HCT116 (cell line): ENCODE results near the gene AKR1E2. TPM values are rescaled to one million over a fixed set of nuclear protein-coding genes. Genes with fewer than 3 reads are reported as not detected.

Source experiments
- ATAC-seq: fragments of 200-7000 bp; cut with Tn5 transposase; 2 replicates; pipeline ENCODE4 v1.9.1; 2020; ENCODE audit warnings: mild to moderate bottlenecking, moderate library complexity
- BruUV-seq: library from RNA; stranded (reverse); fragments of 400-500 nt; replicated peaks from 2 replicates; lab custom pipeline; 2021; lab: Mats Ljungman, UMichigan
- CTCF ChIA-PET: fragments of 300-600 bp; sonication (Branson Sonifier 250); formaldehyde crosslinking; loops from one replicate; lab custom pipeline; 2021; ENCODE audit warnings: antibody characterized with exemption; lab: Charles Lee
- POLR2A ChIA-PET: fragments of 300-600, 350-600 bp; sonication (Branson Sonifier 250); formaldehyde crosslinking; loops from one replicate; lab custom pipeline; 2021; ENCODE audit warnings: antibody characterized with exemption; lab: Charles Lee
- RAD21 ChIA-PET, 2 experiments: fragments of 300-600 bp; sonication (Branson Sonifier 250); formaldehyde crosslinking; loops; one replicate each; lab custom pipeline; 2023; ENCODE audit warnings: low total read pairs in 2 of 2; ENCODE audit not compliant: uncharacterized antibody in 2 of 2, unreplicated experiment in 2 of 2, low non-redundant PET in 1 of 2; lab: Charles Lee
- DNase-seq: peaks from one replicate; pipeline ENCODE4 v3.0.0-alpha.2; 2010; ENCODE audit warnings: low read depth, low spot score
- H2AFZ ChIP-seq: fragments of 200-600 bp; shearing (Covaris generic), sonication (generic); 2 replicates; pipeline ENCODE4 v1.6.1; 2017; ENCODE audit warnings: low read depth, mixed run types, mixed read lengths, antibody characterized with exemption, low read length; ENCODE audit not compliant: poor library complexity, severe bottlenecking
- H3K27ac ChIP-seq: 2 replicates; pipeline ENCODE4 v1.5.1; 2012; ENCODE audit warnings: low read depth, low read length
- H3K27me3 ChIP-seq: fragments of 200-600 bp; sonication (generic); 2 replicates; pipeline ENCODE4 v1.6.1; 2016; ENCODE audit warnings: mixed run types, low read length, mixed read lengths; ENCODE audit not compliant: insufficient read depth
- H3K36me3 ChIP-seq, 2 experiments: fragments of 200-500 bp in 1 of 2; fragments of 200-600 bp in 1 of 2; sonication (Bioruptor generic) in 1 of 2; sonication (generic) in 1 of 2; 2 replicates each; pipeline versions ENCODE4 v1.5.1 to v1.6.1; 2014 to 2016; ENCODE audit warnings: low read length in 2 of 2, inconsistent platforms in 1 of 2, mixed read lengths in 1 of 2, mixed run types in 1 of 2; ENCODE audit not compliant: insufficient read depth in 2 of 2, control insufficient read depth in 1 of 2
- H3K4me1 ChIP-seq, 2 experiments: fragments of 200-600 bp in 1 of 2; sonication (generic) in 1 of 2; 2 replicates each; pipeline versions ENCODE4 v1.5.1 to v1.6.1; 2012 to 2017; ENCODE audit warnings: low read length in 2 of 2, inconsistent platforms in 1 of 2, mild to moderate bottlenecking in 1 of 2, mixed read lengths in 1 of 2, mixed run types in 1 of 2, moderate library complexity in 1 of 2; ENCODE audit not compliant: insufficient read depth in 2 of 2, control insufficient read depth in 1 of 2
- H3K4me2 ChIP-seq: fragments of 200-600 bp; sonication (generic); 2 replicates; pipeline ENCODE4 v1.6.1; 2017; ENCODE audit warnings: mixed run types, low read length, mixed read lengths
- H3K4me3 ChIP-seq, 2 experiments: fragments of 200-600 bp in 1 of 2; sonication (generic) in 1 of 2; replicated peaks in 1 of 2; 2 replicates each; pipeline ENCODE4 v1.5.1; 2011 to 2016; ENCODE audit warnings: low read length in 2 of 2, control low read depth in 1 of 2, low read depth in 1 of 2, mild to moderate bottlenecking in 1 of 2, mixed read lengths in 1 of 2, mixed run types in 1 of 2
- H3K79me2 ChIP-seq: fragments of 200-600 bp; sonication (generic); 2 replicates; pipeline ENCODE4 v1.6.1; 2017; ENCODE audit warnings: mild to moderate bottlenecking, mixed run types, low read length, moderate library complexity, mixed read lengths; ENCODE audit not compliant: insufficient read depth
- H3K9ac ChIP-seq: fragments of 200-600 bp; sonication (generic); 2 replicates; pipeline ENCODE4 v1.6.1; 2016; ENCODE audit warnings: low read length, mixed read lengths
- H3K9me2 ChIP-seq: fragments of 200-600 bp; sonication (generic), shearing (Covaris generic); 2 replicates; pipeline ENCODE4 v1.6.1; 2017; ENCODE audit warnings: mixed run types, mild to moderate bottlenecking, moderate library complexity; ENCODE audit not compliant: insufficient read depth
- H3K9me3 ChIP-seq, 2 experiments: fragments of 200-500 bp in 1 of 2; fragments of 200-600 bp in 1 of 2; sonication (Bioruptor generic) in 1 of 2; sonication (generic) in 1 of 2; 2 replicates each; pipeline ENCODE4 v1.6.1; 2014 to 2017; ENCODE audit warnings: low read length in 2 of 2, mixed read lengths in 2 of 2, inconsistent platforms in 1 of 2, low read depth in 1 of 2, mild to moderate bottlenecking in 1 of 2, mixed run types in 1 of 2, moderate library complexity in 1 of 2; ENCODE audit not compliant: control insufficient read depth in 1 of 2, insufficient read depth in 1 of 2
- H4K20me1 ChIP-seq: fragments of 200-600 bp; sonication (generic), shearing (Covaris generic); 2 replicates; pipeline ENCODE4 v1.6.1; 2017; ENCODE audit warnings: mixed run types, mild to moderate bottlenecking, moderate library complexity; ENCODE audit not compliant: insufficient read depth
- EZH2phosphoT487 ChIP-seq: fragments of 200-600 bp; IDR thresholded peaks from 2 replicates; pipeline ENCODE4 v1.6.1; 2018; ENCODE audit warnings: antibody characterized with exemption, borderline replicate concordance
- FOSL1 ChIP-seq: IDR thresholded peaks from 2 replicates; pipeline ENCODE4 v1.6.1; 2012; ENCODE audit warnings: low read depth
- JUND ChIP-seq: IDR thresholded peaks from 2 replicates; pipeline ENCODE4 v1.6.1; 2012
- POLR2A ChIP-seq: IDR thresholded peaks from 2 replicates; pipeline ENCODE4 v1.7.0; 2011; ENCODE audit warnings: borderline replicate concordance; ENCODE audit not compliant: insufficient read depth, insufficient read length; ENCODE audit errors: extremely low read depth
- RAD21 ChIP-seq: IDR thresholded peaks from 2 replicates; pipeline ENCODE4 v1.6.1; 2012; ENCODE audit warnings: low read depth, mild to moderate bottlenecking
- SIN3A ChIP-seq: IDR thresholded peaks from 2 replicates; pipeline ENCODE4 v1.6.1; 2012; ENCODE audit warnings: low read depth
- TCF7L2 ChIP-seq: IDR thresholded peaks from 2 replicates; pipeline ENCODE4 v1.7.0; 2011; ENCODE audit warnings: borderline replicate concordance, inconsistent platforms; ENCODE audit not compliant: insufficient read depth, insufficient read length; ENCODE audit errors: extremely low read depth
- ZFX ChIP-seq: fragments of 450-650 bp; IDR thresholded peaks from 2 replicates; pipeline ENCODE4 v1.6.1; 2017
- intact Hi-C: fragments of 100-400 bp; cut with micrococcal nuclease; formaldehyde crosslinking; loops from 2 replicates; pipeline ENCODE4 v1.10.0; 2022
- total RNA-seq: library from RNA; stranded (reverse); gene quantifications from one replicate; pipeline ENCODE4 v1.2.1, GENCODE V29; 2021; ENCODE audit not compliant: unreplicated experiment
- TF ChIP-seq, protein P1 (sequence below): IDR thresholded peaks from 2 replicates; pipeline ENCODE4 v1.6.1; 2012

Gene AKR1E2
- total RNA-seq, 1 experiment from 2014 or later, result 5.0 TPM

- intact Hi-C loops, result no loop called here
- no peaks in the 10 kb centered on the region for H3K9me2 ChIP-seq
- no peak for TF ChIP-seq POLR2A
- TF ChIP-seq JUND, result peak; percentile 25; the same call in 1 of the 2 replicates
- TF ChIP-seq EZH2phosphoT487, result no peak
- peak; percentile 27; the same call in 1 of the 2 replicates for TF ChIP-seq FOSL1
- TF ChIP-seq TCF7L2, result peak; percentile 87
- no peak overlapping the region for H2AFZ ChIP-seq
- no peaks in the 10 kb centered on the region for H3K36me3 ChIP-seq
- DNase-seq (no peak), ATAC-seq (no peak; the same call in 1 of the 2 replicates)
- H3K4me2 ChIP-seq, result peak overlapping the region; percentile 10; the same call in 1 of the 2 replicates
- no peak overlapping the region for H3K27ac ChIP-seq
- ChIA-PET CTCF (interaction anchor here (0.7 to 1.5 kb wide), 2 partner anchors 10 to 12 kb away, joined by 3 read pairs; no protein-coding TSS in a partner anchor), RAD21 (no interaction called here), POLR2A (no interaction called here)
- H3K9ac ChIP-seq, result no peak overlapping the region
- H3K4me3 ChIP-seq, result no peak overlapping the region
- peaks cover 5 to 11% of the 10 kb centered on the region in 2 experiments; a peak in 3 of 4 replicates for H3K4me1 ChIP-seq
- H4K20me1 ChIP-seq, result no peaks in the 10 kb centered on the region
- no TSS peak for BruUV-seq
- no peaks in the 10 kb centered on the region for H3K9me3 ChIP-seq
- H3K79me2 ChIP-seq, result no peaks in the 10 kb centered on the region
- H3K27me3 ChIP-seq, result no peaks in the 10 kb centered on the region
These were observed 45.2 kb upstream of the AKR1E2 start for GRCh38 chr10:4780782-4781181.

DNA sequence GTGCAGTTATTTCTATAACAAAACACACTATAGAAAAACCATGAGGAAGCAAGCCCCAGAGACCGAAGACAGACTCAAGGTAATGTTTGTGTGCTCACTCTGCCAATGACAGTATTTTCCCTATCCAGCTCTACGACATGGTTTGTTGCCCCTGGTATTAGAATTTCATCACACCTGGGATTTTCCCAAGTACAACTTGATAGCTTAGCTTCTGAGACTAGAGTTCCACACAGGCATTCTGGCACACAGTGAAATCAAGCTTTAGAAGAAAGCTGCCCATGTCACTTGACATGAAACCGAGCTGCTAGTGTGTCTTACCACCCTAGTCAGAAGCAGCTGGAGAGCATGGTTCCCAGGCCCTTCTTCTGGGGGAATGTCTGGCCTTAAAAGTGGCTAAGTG lies 44.1 kb upstream of the AKR1E2 start:
- H3K9me3 ChIP-seq, result no peaks in the 10 kb centered on the region
- no peaks in the 10 kb centered on the region for H3K36me3 ChIP-seq
- H4K20me1 ChIP-seq, result no peaks in the 10 kb centered on the region
- DNase-seq, result no peak
- H3K27me3 ChIP-seq, result no peaks in the 10 kb centered on the region
- H2AFZ ChIP-seq, result peak overlapping the region; percentile 26
- intact Hi-C loops, result no loop called here
- no peaks in the 10 kb centered on the region for H3K9me2 ChIP-seq
- CTCF ChIA-PET, result interaction anchor here (1.5 kb wide), 1 partner anchor 11 kb away, joined by 3 read pairs; no protein-coding TSS in a partner anchor
- RAD21 ChIA-PET, result no interaction called here
- no peak overlapping the region for H3K4me3 ChIP-seq
- BruUV-seq, result no TSS peak
- H3K27ac ChIP-seq, result no peak overlapping the region
- no peak overlapping the region for H3K9ac ChIP-seq
- H3K79me2 ChIP-seq, result no peaks in the 10 kb centered on the region
- no peak for ATAC-seq
- peaks cover 5 to 8% of the 10 kb centered on the region in 2 experiments; a peak in 3 of 4 replicates for H3K4me1 ChIP-seq
- no peak overlapping the region for H3K4me2 ChIP-seq
- TF ChIP-seq SIN3A (no peak), RAD21 (no peak), ZFX (no peak)
- TF ChIP-seq, protein P1, sequence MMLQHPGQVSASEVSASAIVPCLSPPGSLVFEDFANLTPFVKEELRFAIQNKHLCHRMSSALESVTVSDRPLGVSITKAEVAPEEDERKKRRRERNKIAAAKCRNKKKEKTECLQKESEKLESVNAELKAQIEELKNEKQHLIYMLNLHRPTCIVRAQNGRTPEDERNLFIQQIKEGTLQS, result no peak
- POLR2A ChIA-PET, result no interaction called here
